OCI-LY1 (cell line): ENCODE results near the gene USP2.

Experiments used
- CTCF ChIP-seq: fragments of 200-600 bp; sonication (generic), shearing (Covaris generic); IDR thresholded peaks from 2 replicates; pipeline ENCODE4 v1.5.1; 2017; ENCODE audit warnings: mild to moderate bottlenecking, antibody characterized with exemption, low read length, moderate library complexity, mixed read lengths
- EZH2 ChIP-seq: fragments of 200-600 bp; sonication (generic), shearing (Covaris generic); IDR thresholded peaks from 2 replicates; pipeline ENCODE4 v1.8.0; 2017; ENCODE audit warnings: borderline replicate concordance, mixed run types, mild to moderate bottlenecking, antibody characterized with exemption, low read length, moderate library complexity, mixed read lengths

- TF ChIP-seq EZH2 (no peak), CTCF (no peak)
These were observed 30.3 kb downstream of the USP2 start for GRCh38 chr11:119351232-119351631.
